GM19328 (cell line): Measurements from ENCODE around the gene COG4.

Experiments used
- ATAC-seq: cut with Tn5 transposase; IDR thresholded peaks from one replicate; pipeline ENCODE4 v1.9.1; 2021; ENCODE audit warnings: mild to moderate bottlenecking, moderate library complexity; ENCODE audit not compliant: unreplicated experiment

COG4 gene

DNA sequence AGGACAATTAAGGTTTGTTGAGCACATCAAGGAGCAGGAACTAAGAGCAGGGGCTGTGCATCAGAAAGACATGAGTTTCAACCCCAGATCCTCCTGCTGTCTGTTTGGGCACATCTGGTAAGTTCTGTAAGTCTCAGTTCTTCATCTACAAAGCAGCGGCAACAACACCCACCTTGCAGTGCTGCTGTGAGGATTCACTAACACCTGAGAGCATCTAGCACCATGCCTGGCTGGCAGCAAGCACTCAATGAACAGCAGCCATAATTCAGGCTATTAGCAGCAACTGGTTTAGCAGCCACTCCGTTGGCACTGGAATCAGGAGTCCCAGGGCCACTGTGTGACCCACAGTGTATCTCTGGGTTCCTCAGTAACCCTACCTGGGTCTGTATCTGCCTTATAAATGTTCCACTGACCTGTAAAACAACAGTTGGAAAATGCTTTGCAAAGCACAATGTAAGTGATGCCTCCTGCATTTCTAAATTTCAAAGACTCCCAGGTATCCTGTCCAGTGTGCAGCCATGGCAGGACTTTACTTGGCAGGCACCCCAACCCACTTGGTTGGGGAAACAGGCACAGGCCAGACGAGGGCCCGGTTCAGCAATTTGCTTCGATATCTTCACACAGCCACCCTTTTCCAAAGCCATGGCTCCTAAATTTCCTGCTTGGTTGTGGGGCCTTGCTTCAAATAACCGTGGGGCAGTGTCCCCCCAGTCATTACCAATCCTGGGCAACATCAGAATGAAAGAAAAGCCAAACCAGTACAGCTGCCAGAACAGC lies 88.7 kb downstream of the COG4 start:
- no peak for ATAC-seq

DNA sequence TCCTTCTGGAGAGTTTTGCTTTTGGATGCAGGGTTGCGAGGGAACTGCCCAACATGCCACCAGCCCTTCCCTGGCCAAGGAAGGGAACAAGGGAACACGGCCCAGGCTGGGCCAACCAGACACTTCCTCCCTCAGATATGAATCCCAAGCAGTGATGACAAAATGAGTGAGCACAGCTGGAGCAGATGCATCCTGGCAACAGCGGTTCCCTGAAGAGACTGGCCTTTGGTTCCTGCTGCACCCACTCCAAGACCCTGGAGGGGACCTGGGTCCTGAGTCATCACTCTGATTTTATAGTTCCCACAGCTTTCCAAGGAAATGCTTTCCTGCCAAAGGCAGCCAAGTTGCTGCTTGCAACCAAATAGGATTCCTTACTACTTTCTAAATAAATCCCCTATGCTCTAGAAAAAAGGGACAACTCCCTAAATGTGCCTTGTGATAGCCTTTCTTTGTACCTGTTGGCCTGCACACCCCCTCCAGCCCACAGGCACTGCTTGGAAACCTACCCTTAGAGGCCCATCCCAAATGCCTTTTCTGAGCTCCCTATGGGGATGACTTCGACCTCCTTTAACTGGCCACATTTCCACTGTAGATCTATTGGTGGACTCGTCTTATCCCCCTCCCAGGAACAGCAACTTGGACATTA lies 89.8 kb downstream of the COG4 start:
- ATAC-seq = no peak

DNA sequence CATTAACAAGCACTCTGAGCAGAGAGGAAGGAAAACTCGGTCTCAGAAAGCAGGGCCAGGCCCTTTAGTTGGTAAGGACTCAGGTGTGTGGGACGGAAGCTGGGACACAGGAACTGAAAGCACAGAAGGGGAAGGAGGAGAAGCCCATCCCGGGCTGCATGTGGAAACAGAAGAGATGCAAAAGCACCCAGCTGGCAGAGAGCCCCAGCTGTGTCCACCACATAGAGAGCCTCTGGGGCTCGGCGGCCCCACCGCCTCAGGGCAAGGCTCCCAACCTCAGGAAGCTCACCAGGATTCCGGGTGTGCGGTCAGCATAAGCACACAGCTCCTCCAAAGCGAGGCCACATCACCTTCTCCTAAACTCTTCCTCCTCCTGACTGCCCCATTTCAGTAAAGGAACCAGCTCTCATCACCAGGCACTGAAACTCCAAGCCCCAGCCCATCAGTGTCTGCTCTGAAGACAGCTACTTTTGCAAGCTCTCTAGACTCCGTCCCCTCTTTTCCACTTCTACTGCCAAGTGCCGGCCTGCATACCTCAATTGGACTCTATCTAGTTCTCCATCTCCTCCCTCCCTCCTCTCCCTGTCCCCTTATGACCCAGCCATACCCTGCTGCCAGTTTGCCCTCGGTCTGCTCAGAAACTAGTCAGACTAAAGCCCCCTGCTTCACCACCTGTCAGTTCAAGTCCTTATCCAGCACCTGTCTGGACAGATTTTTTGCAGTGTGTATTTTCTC lies 90.5 kb downstream of the COG4 start:
- ATAC-seq = no peak

DNA sequence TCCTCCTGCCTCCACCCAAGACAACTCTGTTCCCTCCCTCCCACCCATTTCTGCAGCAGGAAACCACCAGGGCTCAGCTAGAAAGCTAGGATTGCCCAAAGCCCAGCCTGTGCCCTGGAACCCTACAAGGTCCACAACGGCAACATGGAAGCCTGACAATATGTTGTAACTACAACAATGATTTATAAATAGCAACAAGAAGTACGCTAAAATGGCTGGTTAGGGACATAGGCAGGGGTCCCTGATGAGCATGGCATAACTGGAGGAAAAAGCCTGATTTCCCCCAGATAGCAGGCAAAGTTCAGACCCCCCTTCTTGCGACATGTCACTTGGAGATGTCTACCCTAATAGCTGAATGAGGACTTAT lies 91.0 kb downstream of the COG4 start:
- no peak for ATAC-seq

DNA sequence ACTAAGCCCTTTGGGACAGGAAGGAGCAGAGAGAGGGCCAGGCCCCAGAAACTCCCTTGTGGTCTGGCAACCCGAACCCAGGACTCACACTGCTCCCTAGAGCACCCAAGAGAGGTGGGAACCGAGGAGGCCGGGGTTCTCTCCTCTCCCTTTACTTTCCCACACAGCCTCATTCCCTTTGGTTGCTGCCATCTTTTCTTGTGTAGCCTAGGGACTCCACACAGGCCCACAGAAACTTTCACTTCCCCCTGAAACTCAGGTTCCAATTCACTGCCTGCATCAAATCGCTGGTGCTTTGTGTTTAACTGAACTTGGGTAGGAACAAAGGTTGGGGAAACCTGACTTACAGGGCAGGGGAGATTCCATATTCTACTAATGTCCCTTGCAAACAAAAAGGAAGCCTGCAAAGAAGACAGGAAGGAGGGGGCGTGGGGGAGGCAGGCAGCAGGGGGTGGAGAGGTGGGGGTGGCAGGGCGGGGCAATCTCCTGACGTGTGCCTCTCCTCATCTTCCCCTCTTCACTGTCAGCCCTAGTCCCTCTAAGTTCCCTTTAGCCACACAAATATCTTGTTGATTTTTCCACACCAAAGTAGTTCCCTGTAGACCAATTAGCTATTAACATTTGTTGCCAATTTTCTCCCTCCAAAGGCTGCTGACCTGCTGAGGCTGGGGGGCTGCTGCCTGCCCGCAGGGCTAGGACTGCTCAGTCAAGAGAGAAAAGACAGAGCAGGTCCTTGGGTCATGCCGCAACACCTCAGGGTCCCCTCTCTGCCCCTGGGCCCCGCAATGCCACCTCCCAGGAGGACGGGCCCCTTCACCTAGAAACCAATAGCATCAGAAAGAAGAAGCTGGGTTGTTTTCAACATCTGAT lies 92.5 kb downstream of the COG4 start:
- peak; percentile 48 for ATAC-seq
